GM12878 (cell line): Measurements from ENCODE around the gene NARF. TPM values are rescaled to one million over a fixed set of nuclear protein-coding genes. Genes with fewer than 3 reads are reported as not detected.

ENCODE experiments used
- ATF7 ChIP-seq: fragments of 450-650 bp; IDR thresholded peaks from 2 replicates; pipeline ENCODE4 v1.6.1; 2016; ENCODE audit warnings: low read depth, mild to moderate bottlenecking
- CBFB ChIP-seq: IDR thresholded peaks from 2 replicates; pipeline ENCODE4 v1.6.1; 2016; ENCODE audit warnings: antibody characterized with exemption, low read depth
- CBX3 ChIP-seq: fragments of 200-600 bp; sonication (generic); IDR thresholded peaks from 2 replicates; pipeline ENCODE4 v1.6.1; 2016; ENCODE audit warnings: low read depth, borderline replicate concordance
- CREB1 ChIP-seq: IDR thresholded peaks from 2 replicates; pipeline ENCODE4 v1.6.1; 2012; ENCODE audit warnings: low read depth, mild to moderate bottlenecking, inconsistent platforms
- DPF2 ChIP-seq: fragments of 450-650 bp; IDR thresholded peaks from 2 replicates; pipeline ENCODE4 v1.6.1; 2017; ENCODE audit warnings: mild to moderate bottlenecking
- E2F8 ChIP-seq: fragments of 450-650 bp; IDR thresholded peaks from 2 replicates; pipeline ENCODE4 v1.6.1; 2018; ENCODE audit warnings: mild to moderate bottlenecking, low read depth, moderate library complexity; ENCODE audit not compliant: partially characterized antibody
- HCFC1 ChIP-seq: fragments of 150-350 bp; IDR thresholded peaks from 2 replicates; pipeline ENCODE4 v1.6.1; 2014; ENCODE audit warnings: low read length
- IRF4 ChIP-seq: IDR thresholded peaks from 2 replicates; pipeline ENCODE4 v1.6.1; 2011; ENCODE audit warnings: low read depth, low read length
- KDM1A ChIP-seq: fragments of 200-600 bp; sonication (generic); IDR thresholded peaks from 2 replicates; pipeline ENCODE4 v1.6.1; 2016; ENCODE audit warnings: borderline replicate concordance
- MEF2A ChIP-seq: IDR thresholded peaks from 2 replicates; pipeline ENCODE4 v1.6.1; 2011; ENCODE audit warnings: low read depth, mild to moderate bottlenecking, low read length, moderate library complexity; ENCODE audit not compliant: insufficient read depth
- MTA2 ChIP-seq: fragments of 450-650 bp; IDR thresholded peaks from 2 replicates; pipeline ENCODE4 v1.6.1; 2016; ENCODE audit warnings: low read depth, mild to moderate bottlenecking, moderate library complexity
- MTA3 ChIP-seq: IDR thresholded peaks from 2 replicates; pipeline ENCODE4 v1.6.1; 2012; ENCODE audit warnings: low read length, inconsistent platforms, borderline replicate concordance
- NFIC ChIP-seq: IDR thresholded peaks from 2 replicates; pipeline ENCODE4 v1.6.1; 2012; ENCODE audit warnings: low read depth, mild to moderate bottlenecking, inconsistent platforms, low read length, moderate library complexity
- NFYA ChIP-seq: IDR thresholded peaks from 2 replicates; pipeline ENCODE4 v1.6.1; 2011; ENCODE audit warnings: low read depth, mild to moderate bottlenecking, low read length, improper control_type of control experiment, borderline replicate concordance
- NFYB ChIP-seq: IDR thresholded peaks from 2 replicates; pipeline ENCODE4 v1.6.1; 2011; ENCODE audit warnings: low read depth, mild to moderate bottlenecking, low read length, improper control_type of control experiment, moderate library complexity; ENCODE audit not compliant: insufficient read depth
- NR2C1 ChIP-seq: fragments of 450-650 bp; IDR thresholded peaks from 2 replicates; pipeline ENCODE4 v1.6.1; 2017; ENCODE audit warnings: antibody characterized with exemption, mild to moderate bottlenecking, moderate library complexity
- NR2C2 ChIP-seq: IDR thresholded peaks from 2 replicates; pipeline ENCODE4 v1.6.1; 2011; ENCODE audit warnings: borderline replicate concordance, low read depth; ENCODE audit not compliant: control insufficient read depth, insufficient read length
- PML ChIP-seq: IDR thresholded peaks from 2 replicates; pipeline ENCODE4 v1.6.1; 2012; ENCODE audit warnings: low read length, inconsistent platforms
- RCOR1 ChIP-seq: conservative IDR thresholded peaks from 2 replicates; pipeline ENCODE4 v1.6.1; 2012; ENCODE audit warnings: low read depth, low read length, improper control_type of control experiment
- RUNX3 ChIP-seq: IDR thresholded peaks from 2 replicates; pipeline ENCODE4 v1.6.1; 2012; ENCODE audit warnings: low read length, inconsistent platforms
- STAT1 ChIP-seq: fragments of 450-650 bp; conservative IDR thresholded peaks from 2 replicates; pipeline ENCODE4 v1.6.1; 2014; ENCODE audit warnings: antibody characterized with exemption, mild to moderate bottlenecking
- TCF12 ChIP-seq: IDR thresholded peaks from 2 replicates; pipeline ENCODE4 v1.6.1; 2011; ENCODE audit warnings: low read depth, mild to moderate bottlenecking, low read length
- TCF3 ChIP-seq: IDR thresholded peaks from 2 replicates; pipeline ENCODE4 v1.6.1; 2012; ENCODE audit warnings: low read depth, mild to moderate bottlenecking, low read length, borderline replicate concordance; ENCODE audit not compliant: insufficient read depth
- ZNF384 ChIP-seq: IDR thresholded peaks from 2 replicates; pipeline ENCODE4 v1.6.1; 2012; ENCODE audit warnings: low read depth, mild to moderate bottlenecking, low read length, improper control_type of control experiment, borderline replicate concordance
- ZNF622 ChIP-seq: fragments of 450-650 bp; IDR thresholded peaks from 2 replicates; pipeline ENCODE4 v1.6.1; 2017; ENCODE audit warnings: mild to moderate bottlenecking, inconsistent platforms
- ZZZ3 ChIP-seq: IDR thresholded peaks from 2 replicates; pipeline ENCODE4 v1.6.1; 2011; ENCODE audit warnings: low read depth; ENCODE audit not compliant: control insufficient read depth, insufficient read length
- polyA plus RNA-seq, 11 experiments: library from polyadenylated mRNA; depleted of rRNA in 4 of 11; unstranded in 6 of 11; stranded (reverse) in 5 of 11; fragments of >200 nt; fragmentation: Nextera tagmentation in 4 of 11; fragmentation: Illumina TruSeq in 1 of 11; extraction: Ambion mirVana in 4 of 11; extraction: Trizol in 1 of 11; gene quantifications; 1 replicate in 1 of 11; 2 replicates in 10 of 11; pipeline versions ENCODE4 v1.2.1 to v1.2.3, GENCODE V29; 2011 to 2016; ENCODE audit warnings: inconsistent platforms in 2 of 11, missing spikeins in 2 of 11, low read depth in 1 of 11
- total RNA-seq, 4 experiments: library from RNA; depleted of rRNA in 3 of 4; stranded (reverse); fragments of >200 nt in 3 of 4; fragmentation: Illumina TruSeq in 1 of 4; extraction: Trizol in 1 of 4; gene quantifications; 2 replicates each; pipeline versions ENCODE4 v1.2.1 to v1.2.3, GENCODE V29; 2013 to 2021
- TF ChIP-seq, protein P1 (sequence below): fragments of 450-650 bp; conservative IDR thresholded peaks from 2 replicates; pipeline ENCODE4 v1.6.1; 2017; ENCODE audit warnings: mild to moderate bottlenecking, moderate library complexity
- TF ChIP-seq, protein P2 (sequence below): IDR thresholded peaks from 2 replicates; pipeline ENCODE4 v1.6.1; 2011; ENCODE audit warnings: low read depth, low read length, improper control_type of control experiment, borderline replicate concordance

NARF gene
- total and polyA plus RNA-seq, 10 of the 15 experiments (the other 5 are each of a cell fraction or from before 2014, with no cell fraction given): 16.7 to 126 (median 47.5) TPM

DNA sequence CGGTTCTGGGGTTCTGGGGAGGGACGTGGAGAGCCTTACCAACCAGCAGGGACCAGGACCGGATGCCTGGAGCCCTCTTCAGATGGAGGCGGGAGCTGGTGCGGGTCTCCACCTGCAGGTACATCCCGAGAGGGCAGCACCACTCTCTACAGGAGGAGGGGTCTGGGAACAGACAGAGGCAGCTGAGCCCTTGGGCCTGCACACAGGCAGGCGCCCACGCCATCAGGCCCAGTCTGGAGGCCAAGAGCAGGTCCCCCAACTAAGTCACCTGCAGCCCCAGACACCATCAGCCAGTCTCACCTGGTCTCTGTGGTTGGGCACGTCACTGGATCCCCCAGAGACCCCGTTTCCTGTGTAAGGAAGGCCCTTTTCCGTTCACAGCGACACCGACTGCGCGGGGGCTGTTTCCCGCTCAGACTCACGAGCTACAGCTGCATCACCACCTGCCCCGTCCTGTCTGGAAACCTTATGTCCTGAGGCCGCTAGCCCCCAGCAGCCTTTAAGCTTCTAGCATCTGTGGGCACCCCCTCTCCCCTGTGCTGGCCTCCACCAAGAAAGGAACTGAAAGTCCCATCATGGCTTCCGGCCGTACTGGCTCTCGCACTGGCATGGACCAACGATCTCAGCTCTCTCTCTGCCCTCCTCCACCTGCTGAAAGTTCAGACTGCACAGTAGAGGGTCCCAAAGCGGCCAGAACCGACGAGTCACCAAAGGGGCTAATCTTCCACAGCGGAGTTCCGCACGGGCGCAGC, 9.2 kb upstream of the NARF start (continued):
- no peak for TF ChIP-seq NR2C2
- peak; percentile 86 for TF ChIP-seq E2F8
- peak; percentile 81; the same call in 1 of the 2 replicates for TF ChIP-seq ATF7
- TF ChIP-seq KDM1A: no peak
- TF ChIP-seq CBX3: no peak
- TF ChIP-seq TCF3: peak; percentile 85
- peak; percentile 73; the same call in 1 of the 2 replicates for TF ChIP-seq PML
- no peak for TF ChIP-seq NFYA
- TF ChIP-seq MTA2: peak; percentile 79
- no peak; the same call in 1 of the 2 replicates for TF ChIP-seq NFIC
- TF ChIP-seq, protein P1, sequence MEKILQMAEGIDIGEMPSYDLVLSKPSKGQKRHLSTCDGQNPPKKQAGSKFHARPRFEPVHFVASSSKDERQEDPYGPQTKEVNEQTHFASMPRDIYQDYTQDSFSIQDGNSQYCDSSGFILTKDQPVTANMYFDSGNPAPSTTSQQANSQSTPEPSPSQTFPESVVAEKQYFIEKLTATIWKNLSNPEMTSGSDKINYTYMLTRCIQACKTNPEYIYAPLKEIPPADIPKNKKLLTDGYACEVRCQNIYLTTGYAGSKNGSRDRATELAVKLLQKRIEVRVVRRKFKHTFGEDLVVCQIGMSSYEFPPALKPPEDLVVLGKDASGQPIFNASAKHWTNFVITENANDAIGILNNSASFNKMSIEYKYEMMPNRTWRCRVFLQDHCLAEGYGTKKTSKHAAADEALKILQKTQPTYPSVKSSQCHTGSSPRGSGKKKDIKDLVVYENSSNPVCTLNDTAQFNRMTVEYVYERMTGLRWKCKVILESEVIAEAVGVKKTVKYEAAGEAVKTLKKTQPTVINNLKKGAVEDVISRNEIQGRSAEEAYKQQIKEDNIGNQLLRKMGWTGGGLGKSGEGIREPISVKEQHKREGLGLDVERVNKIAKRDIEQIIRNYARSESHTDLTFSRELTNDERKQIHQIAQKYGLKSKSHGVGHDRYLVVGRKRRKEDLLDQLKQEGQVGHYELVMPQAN: no peak; the same call in 1 of the 2 replicates
- no peak for TF ChIP-seq NR2C1
- TF ChIP-seq RUNX3: peak; percentile 86
- TF ChIP-seq ZNF622: no peak
- no peak for TF ChIP-seq MEF2A
- peak; percentile 56; the same call in 1 of the 2 replicates for TF ChIP-seq CBFB
- TF ChIP-seq DPF2: peak; percentile 95
- TF ChIP-seq, protein P2, sequence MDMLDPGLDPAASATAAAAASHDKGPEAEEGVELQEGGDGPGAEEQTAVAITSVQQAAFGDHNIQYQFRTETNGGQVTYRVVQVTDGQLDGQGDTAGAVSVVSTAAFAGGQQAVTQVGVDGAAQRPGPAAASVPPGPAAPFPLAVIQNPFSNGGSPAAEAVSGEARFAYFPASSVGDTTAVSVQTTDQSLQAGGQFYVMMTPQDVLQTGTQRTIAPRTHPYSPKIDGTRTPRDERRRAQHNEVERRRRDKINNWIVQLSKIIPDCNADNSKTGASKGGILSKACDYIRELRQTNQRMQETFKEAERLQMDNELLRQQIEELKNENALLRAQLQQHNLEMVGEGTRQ: no peak
- TF ChIP-seq ZZZ3: no peak
- TF ChIP-seq CREB1: peak; percentile 82
- no peak for TF ChIP-seq STAT1
- TF ChIP-seq RCOR1: no peak
- peak; percentile 60; the same call in 1 of the 2 replicates for TF ChIP-seq NFYB
- TF ChIP-seq MTA3: no peak; the same call in 1 of the 2 replicates
- peak; percentile 97 for TF ChIP-seq TCF12
- no peak for TF ChIP-seq ZNF384
- TF ChIP-seq IRF4: peak; percentile 94
- TF ChIP-seq HCFC1: peak; percentile 45; the same call in 1 of the 2 replicates
